Ascending aorta (tissue), 2 donors: ENCODE measurements around the gene TUG1. TPM values are rescaled to one million over a fixed set of nuclear protein-coding genes. Genes with fewer than 3 reads are reported as not detected.

ENCODE experiments used
- DNase-seq, 2 donors: peaks; one replicate each; pipeline ENCODE4 v3.0.0-alpha.2; 2019; ENCODE audit warnings: low spot score in 2 of 2
- H3K27ac ChIP-seq, 2 donors: fragments of 200-600 bp; sonication (generic); one replicate each; pipeline ENCODE4 v1.5.1; 2016 to 2017; ENCODE audit warnings: mild to moderate bottlenecking in 1 of 2
- H3K27me3 ChIP-seq: fragments of 200-600 bp; sonication (generic); one replicate; pipeline ENCODE4 v1.5.1; 2017
- H3K36me3 ChIP-seq, 2 donors: fragments of 200-600 bp; sonication (generic); one replicate each; pipeline ENCODE4 v1.5.1; 2016
- H3K4me1 ChIP-seq, 2 donors: fragments of 200-600 bp; sonication (generic); one replicate each; pipeline ENCODE4 v1.5.1; 2016 to 2017; ENCODE audit warnings: mild to moderate bottlenecking in 1 of 2
- H3K4me3 ChIP-seq, 2 donors: fragments of 200-600 bp; sonication (generic); one replicate each; pipeline ENCODE4 v1.5.1; 2016 to 2017; ENCODE audit warnings: mild to moderate bottlenecking in 1 of 2
- H3K9me3 ChIP-seq, 2 donors: fragments of 200-600 bp; sonication (generic); one replicate each; pipeline ENCODE4 v1.5.1; 2016
- intact Hi-C: fragments of 100-400 bp; cut with DNase I; formaldehyde crosslinking; loops from one replicate; pipeline ENCODE4 v1.15.1; 2023
- total RNA-seq: library from RNA; depleted of rRNA; stranded (reverse); fragments of >200 nt; gene quantifications from one replicate; pipeline ENCODE4 v1.1.0, GENCODE V29; 2016
- TF ChIP-seq, protein P1 (sequence below), 3 experiments: fragments of 200-600 bp in 2 of 3; fragments of 450-650 bp in 1 of 3; sonication (generic) in 2 of 3; IDR thresholded peaks; one replicate each; pipeline ENCODE4 v1.5.1; 2016 to 2019; ENCODE audit warnings: antibody characterized with exemption in 3 of 3, mild to moderate bottlenecking in 1 of 3, moderate library complexity in 1 of 3

The TUG1 gene
- total RNA-seq, 1 donor from 2014 or later: 46.2 TPM

GRCh38 chr22:30930228-30930627, 38.8 kb upstream of the TUG1 start:
- intact Hi-C loops: no loop called here
- Histone ChIP-seq H3K27me3 (no peaks in the 10 kb centered on the region), H3K36me3 (peaks cover 96 to 97% of the 10 kb centered on the region in 2 donors), H3K27ac (no peak overlapping the region), H3K4me3 (no peak overlapping the region), H3K9me3 (no peaks in the 10 kb centered on the region), H3K4me1 (no peaks in the 10 kb centered on the region)
- TF ChIP-seq, protein P1, sequence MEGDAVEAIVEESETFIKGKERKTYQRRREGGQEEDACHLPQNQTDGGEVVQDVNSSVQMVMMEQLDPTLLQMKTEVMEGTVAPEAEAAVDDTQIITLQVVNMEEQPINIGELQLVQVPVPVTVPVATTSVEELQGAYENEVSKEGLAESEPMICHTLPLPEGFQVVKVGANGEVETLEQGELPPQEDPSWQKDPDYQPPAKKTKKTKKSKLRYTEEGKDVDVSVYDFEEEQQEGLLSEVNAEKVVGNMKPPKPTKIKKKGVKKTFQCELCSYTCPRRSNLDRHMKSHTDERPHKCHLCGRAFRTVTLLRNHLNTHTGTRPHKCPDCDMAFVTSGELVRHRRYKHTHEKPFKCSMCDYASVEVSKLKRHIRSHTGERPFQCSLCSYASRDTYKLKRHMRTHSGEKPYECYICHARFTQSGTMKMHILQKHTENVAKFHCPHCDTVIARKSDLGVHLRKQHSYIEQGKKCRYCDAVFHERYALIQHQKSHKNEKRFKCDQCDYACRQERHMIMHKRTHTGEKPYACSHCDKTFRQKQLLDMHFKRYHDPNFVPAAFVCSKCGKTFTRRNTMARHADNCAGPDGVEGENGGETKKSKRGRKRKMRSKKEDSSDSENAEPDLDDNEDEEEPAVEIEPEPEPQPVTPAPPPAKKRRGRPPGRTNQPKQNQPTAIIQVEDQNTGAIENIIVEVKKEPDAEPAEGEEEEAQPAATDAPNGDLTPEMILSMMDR (IDR thresholded peaks at IDR 0.05): no peak
- peak in 1 of 2 donors; percentile 18 for DNase-seq

- peak in 1 of 2 donors; percentile 24 for DNase-seq
- H3K27ac ChIP-seq: no peak overlapping the region
- H3K4me3 ChIP-seq: no peak overlapping the region
- no peaks in the 10 kb centered on the region for H3K27me3 ChIP-seq
- peaks cover 97 to 100% of the 10 kb centered on the region in 2 donors for H3K36me3 ChIP-seq
- TF ChIP-seq, protein P1 (IDR thresholded peaks at IDR 0.05): no peak
- H3K9me3 ChIP-seq: no peaks in the 10 kb centered on the region
- H3K4me1 ChIP-seq: no peaks in the 10 kb centered on the region
- intact Hi-C loops: no loop called here
These were observed 37.3 kb upstream of the TUG1 start for GRCh38 chr22:30931541-30932300.

GRCh38 chr22:30932661-30933060, 36.4 kb upstream of the TUG1 start:
- no peak overlapping the region for H3K4me3 ChIP-seq
- H3K27me3 ChIP-seq: no peaks in the 10 kb centered on the region
- TF ChIP-seq, protein P1 (IDR thresholded peaks at IDR 0.05): no peak
- H3K27ac ChIP-seq: no peak overlapping the region
- peaks cover 97 to 100% of the 10 kb centered on the region in 2 donors for H3K36me3 ChIP-seq
- peak in 1 of 2 donors; percentile 60 for DNase-seq
- H3K9me3 ChIP-seq: no peaks in the 10 kb centered on the region
- intact Hi-C loops: no loop called here
- H3K4me1 ChIP-seq: no peaks in the 10 kb centered on the region

GRCh38 chr22:30933457-30933856, 35.6 kb upstream of the TUG1 start:
- H3K9me3 ChIP-seq: no peaks in the 10 kb centered on the region
- no peaks in the 10 kb centered on the region for H3K4me1 ChIP-seq
- H3K27me3 ChIP-seq: no peaks in the 10 kb centered on the region
- intact Hi-C loops: no loop called here
- no peak overlapping the region for H3K4me3 ChIP-seq
- no peak overlapping the region for H3K27ac ChIP-seq
- TF ChIP-seq, protein P1 (IDR thresholded peaks at IDR 0.05): no peak
- peaks cover 97 to 100% of the 10 kb centered on the region in 2 donors for H3K36me3 ChIP-seq
- DNase-seq: peak in 1 of 2 donors; percentile 43

DNA sequence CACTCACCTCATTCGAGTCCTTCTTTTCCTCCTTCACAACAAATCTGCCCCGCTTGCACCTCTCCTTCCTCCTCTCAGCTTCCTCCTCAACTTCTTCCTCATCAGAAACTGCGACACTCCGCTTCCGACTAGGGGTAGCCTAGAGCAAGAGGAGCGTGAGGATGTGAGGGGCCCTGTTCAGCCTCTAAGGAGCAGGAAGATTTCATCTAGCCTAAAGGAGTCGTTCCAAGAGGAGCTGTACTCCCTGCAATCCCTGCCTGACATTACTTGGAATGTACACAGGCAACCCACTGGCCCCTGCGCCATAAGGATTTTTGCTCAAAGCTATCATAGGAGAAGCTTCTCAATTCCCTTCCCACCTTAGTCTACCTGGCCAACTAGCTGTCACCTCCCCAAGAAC, 35.0 kb upstream of the TUG1 start:
- peaks cover 97 to 100% of the 10 kb centered on the region in 2 donors for H3K36me3 ChIP-seq

More for the DNA sequence above, 35.0 kb upstream of the TUG1 start:
- TF ChIP-seq, protein P1 (IDR thresholded peaks at IDR 0.05): no peak
- no peak overlapping the region for H3K4me3 ChIP-seq
- intact Hi-C loops: no loop called here
- no peaks in the 10 kb centered on the region for H3K9me3 ChIP-seq
- H3K27me3 ChIP-seq: no peaks in the 10 kb centered on the region
- H3K27ac ChIP-seq: no peak overlapping the region
- H3K4me1 ChIP-seq: no peaks in the 10 kb centered on the region
- no peak for DNase-seq
